Right lobe of liver (tissue), 6 donors: Measurements from ENCODE around the gene WDR91. TPM values are rescaled to one million over a fixed set of nuclear protein-coding genes. Genes with fewer than 3 reads are reported as not detected.

Experiments
- ATAC-seq, 4 donors: fragments of 200-7000 bp; cut with Tn5 transposase; one replicate each; pipeline ENCODE4 v1.9.1; 2020; ENCODE audit warnings: mild to moderate bottlenecking in 4 of 4, moderate library complexity in 4 of 4
- DNase-seq, 3 donors: peaks; one replicate each; pipeline ENCODE4 v3.0.0-alpha.2; 2020
- H3K27ac ChIP-seq, 3 donors: fragments of 200-600 bp; one replicate each; pipeline ENCODE4 v1.8.0; 2022
- H3K27me3 ChIP-seq, 2 donors: fragments of 200-600 bp; one replicate each; pipeline ENCODE4 v1.8.0; 2022
- H3K36me3 ChIP-seq, 4 donors: fragments of 200-600 bp; sonication (generic) in 1 of 4; one replicate each; pipeline versions ENCODE4 v1.5.1 to v1.8.0; 2017 to 2022; ENCODE audit warnings: control low read depth in 1 of 4
- H3K4me1 ChIP-seq, 4 donors: fragments of 200-600 bp; sonication (generic) in 1 of 4; one replicate each; pipeline versions ENCODE4 v1.5.1 to v1.8.0; 2017 to 2022; ENCODE audit warnings: control low read depth in 1 of 4
- H3K4me3 ChIP-seq, 3 donors: fragments of 200-600 bp; one replicate each; pipeline ENCODE4 v1.8.0; 2022
- H3K9me3 ChIP-seq, 4 donors: fragments of 200-600 bp; sonication (generic) in 1 of 4; one replicate each; pipeline versions ENCODE4 v1.5.1 to v1.8.0; 2017 to 2022; ENCODE audit warnings: control low read depth in 1 of 4
- CTCF ChIP-seq, 4 donors: fragments of 200-600 bp in 3 of 4; fragments of 450-650 bp in 1 of 4; IDR thresholded peaks; one replicate each; pipeline versions ENCODE4 v1.5.1 to v1.8.0; 2016 to 2022; ENCODE audit warnings: antibody characterized with exemption in 4 of 4, mild to moderate bottlenecking in 2 of 4
- POLR2A ChIP-seq: fragments of 450-650 bp; IDR thresholded peaks from one replicate; pipeline ENCODE4 v1.6.1; 2017; ENCODE audit warnings: antibody characterized with exemption, mild to moderate bottlenecking
- WGBS: methylation state at CpG from one replicate; pipeline ENCODE4 v1.1.6; 2018; ENCODE audit warnings: low coverage, low lambda C conversion rate; ENCODE audit not compliant: insufficient coverage; ENCODE audit errors: missing lambda C conversion rate; 5-methylcytosine and 5-hydroxymethylcytosine counted together
- intact Hi-C, 2 donors: fragments of 100-400 bp; cut with DNase I; formaldehyde crosslinking; loops; one replicate each; pipeline versions ENCODE4 v1.11.2 to v1.14.1; 2022
- total RNA-seq, 6 experiments: library from RNA; depleted of rRNA in 2 of 6; stranded (reverse); fragments of >200 nt in 2 of 6; fragmentation: NEBNext Ultra II Directional in 3 of 6; extraction: Animal tissue kit (Norgen Biotek cat#: 25700) in 3 of 6; gene quantifications; one replicate each; pipeline versions ENCODE4 v1.1.0 to v1.2.4, GENCODE V29; 2016 to 2023
- donor health status: DM: no; HTN: yes; CAD: no.
- donor health status: DM: no; HTN: no; CAD: no.
- donor health status: DM: no; HTN: no; CAD: no.
- donor health status: DM: no; HTN: yes; CAD: no.
- donor health status: DM: no; HTN: yes; CAD: no.

The WDR91 gene
- total RNA-seq, 6 experiments from 2014 or later, result 6.0 to 11.5 (median 8.6) TPM

GRCh38 chr7:135184254-135184841, 27.0 kb downstream of the WDR91 start:
- no peak overlapping the region for H3K27ac ChIP-seq
- intact Hi-C loops, result no loop called here

GRCh38 chr7:135183478-135183877, 27.8 kb downstream of the WDR91 start:
- ATAC-seq (no peak), DNase-seq (no peak)
- intact Hi-C loops, result no loop called here
- H3K36me3 ChIP-seq, result peaks cover 0 to 45% (median 16%) of the 10 kb centered on the region in 4 donors
- no peak overlapping the region for H3K27ac ChIP-seq
- no peaks in the 10 kb centered on the region for H3K4me1 ChIP-seq
- H3K4me3 ChIP-seq, result no peak overlapping the region
- TF ChIP-seq CTCF (IDR thresholded peaks at IDR 0.05) (no peak), POLR2A (no peak)
- no peaks in the 10 kb centered on the region for H3K9me3 ChIP-seq
- H3K27me3 ChIP-seq, result no peaks in the 10 kb centered on the region
- 100% methylated on average over 3 of the region's 7 CpGs for WGBS

More at GRCh38 chr7:135184254-135184841, 27.0 kb downstream of the WDR91 start:
- peaks cover 0 to 51% (median 18%) of the 10 kb centered on the region in 4 donors for H3K36me3 ChIP-seq
- ATAC-seq, result peak in 1 of 4 donors; percentile 14
- H3K4me1 ChIP-seq, result peaks cover 0 to 3% (median 0%) of the 10 kb centered on the region in 4 donors
- 92% methylated on average over 4 of the region's 5 CpGs for WGBS
- H3K4me3 ChIP-seq, result no peak overlapping the region
- H3K27me3 ChIP-seq, result no peaks in the 10 kb centered on the region
- TF ChIP-seq POLR2A, result no peak
- no peak for TF ChIP-seq CTCF (IDR thresholded peaks at IDR 0.05)
- no peak for DNase-seq
- H3K9me3 ChIP-seq, result no peaks in the 10 kb centered on the region

- 97% methylated on average over 13 of the region's 31 CpGs for WGBS
- DNase-seq (no peak), ATAC-seq (no peak)
- Histone ChIP-seq H3K4me1 (no peaks in the 10 kb centered on the region), H3K27me3 (no peaks in the 10 kb centered on the region), H3K4me3 (no peak overlapping the region), H3K36me3 (peaks cover 0 to 32% (median 9%) of the 10 kb centered on the region in 4 donors), H3K9me3 (no peaks in the 10 kb centered on the region), H3K27ac (no peak overlapping the region)
- no peak for TF ChIP-seq CTCF (IDR thresholded peaks at IDR 0.05)
- intact Hi-C loops, result no loop called here
These were observed 29.2 kb downstream of the WDR91 start for GRCh38 chr7:135181929-135182678.

GRCh38 chr7:135181261-135181928, 29.9 kb downstream of the WDR91 start:
- DNase-seq (no peak), ATAC-seq (no peak)
- H3K27ac ChIP-seq, result no peak overlapping the region
- H3K4me1 ChIP-seq, result no peaks in the 10 kb centered on the region
- WGBS, result 81% methylated on average over 3 of the region's 3 CpGs
- intact Hi-C loops, result no loop called here
- TF ChIP-seq CTCF (IDR thresholded peaks at IDR 0.05) (no peak), POLR2A (no peak)
- H3K9me3 ChIP-seq, result no peaks in the 10 kb centered on the region
- H3K4me3 ChIP-seq, result no peak overlapping the region
- H3K36me3 ChIP-seq, result peaks cover 0 to 27% (median 5%) of the 10 kb centered on the region in 4 donors
- no peaks in the 10 kb centered on the region for H3K27me3 ChIP-seq
